ENCODE measurements around the gene C1D.

DNA sequence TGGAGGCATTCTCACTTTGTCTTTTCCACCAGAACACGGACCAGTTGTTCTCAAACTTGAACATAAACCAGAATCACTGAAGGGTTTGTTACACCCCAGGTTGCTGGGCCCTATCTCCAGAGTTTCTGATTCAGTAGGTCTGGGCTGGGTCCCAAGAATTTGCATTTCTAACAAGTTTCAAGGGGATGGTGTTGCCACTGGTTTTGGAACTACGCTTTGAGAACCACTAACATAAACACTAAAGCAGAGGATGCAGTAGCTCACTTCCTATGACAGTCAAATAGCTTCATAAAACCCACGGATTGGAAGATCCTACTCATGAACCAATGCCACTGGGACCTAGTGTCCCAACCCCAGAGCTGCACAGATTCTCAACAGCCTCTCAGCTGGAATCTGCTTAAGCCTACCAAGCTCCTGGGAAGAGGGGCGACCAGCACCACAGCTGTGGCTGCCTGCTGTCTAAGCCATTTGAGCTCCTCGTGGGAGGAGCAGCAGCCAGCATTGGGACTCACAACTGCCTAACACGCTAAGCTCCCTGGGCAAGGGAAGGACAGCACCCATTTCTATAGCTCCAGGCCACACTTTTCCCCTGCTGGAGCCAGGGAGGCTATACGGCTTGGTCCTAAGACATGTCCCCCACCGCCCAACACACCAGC lies 62.5 kb downstream of the C1D start:
- no peak for TF ChIP-seq POLR2A (IDR thresholded peaks at IDR 0.05)
- TF ChIP-seq CTCF (IDR thresholded peaks at IDR 0.05), result no peak
- no peak for TF ChIP-seq POLR2AphosphoS5 (IDR thresholded peaks at IDR 0.05)

Measured in breast epithelium (tissue), 3 donors.